Naive B cell (primary cell): ENCODE measurements around the gene C11orf65. TPM values are rescaled to one million over a fixed set of nuclear protein-coding genes. Genes with fewer than 3 reads are reported as not detected.
"Not testable (repeated sequence)": the region's sequence is repeated elsewhere in the genome, so short reads cannot be mapped to it uniquely, and the experiment has no call there.

Experiments used
- ATAC-seq, 2 donors: fragments of 150-1000 bp; cut with Tn5 transposase; 2 replicates each; pipeline ENCODE4 v1.10.0; 2021; ENCODE audit warnings: low read depth in 2 of 2, mild to moderate bottlenecking in 2 of 2, moderate library complexity in 2 of 2
- DNase-seq: peaks from one replicate; pipeline ENCODE4 v3.0.0; 2022
- H3K27ac Mint-ChIP-seq, 6 donors: one replicate each; pipeline ENCODE4 v1.8.0; 2020 to 2022; ENCODE audit warnings: mild to moderate bottlenecking in 6 of 6, mixed read lengths in 6 of 6, moderate library complexity in 5 of 6, inconsistent platforms in 2 of 6
- H3K27me3 Mint-ChIP-seq, 3 donors: one replicate each; pipeline ENCODE4 v1.8.0; 2021 to 2022; ENCODE audit warnings: mixed read lengths in 3 of 3, mild to moderate bottlenecking in 1 of 3
- H3K36me3 Mint-ChIP-seq, 2 donors: one replicate each; pipeline ENCODE4 v1.8.0; 2020 to 2022; ENCODE audit warnings: mixed read lengths in 2 of 2, inconsistent platforms in 1 of 2, mild to moderate bottlenecking in 1 of 2
- H3K4me1 Mint-ChIP-seq, 3 donors: one replicate each; pipeline ENCODE4 v1.8.0; 2020 to 2022; ENCODE audit warnings: mixed read lengths in 3 of 3, inconsistent platforms in 1 of 3, mild to moderate bottlenecking in 1 of 3, moderate library complexity in 1 of 3
- H3K4me3 Mint-ChIP-seq, 8 donors: one replicate each; pipeline ENCODE4 v1.8.0; 2020 to 2022; ENCODE audit warnings: mild to moderate bottlenecking in 8 of 8, mixed read lengths in 8 of 8, moderate library complexity in 8 of 8, inconsistent platforms in 2 of 8
- H3K9me3 Mint-ChIP-seq, 7 donors: one replicate each; pipeline ENCODE4 v1.8.0; 2020 to 2022; ENCODE audit warnings: mixed read lengths in 7 of 7, mild to moderate bottlenecking in 5 of 7, inconsistent platforms in 2 of 7, moderate library complexity in 1 of 7
- polyA plus RNA-seq, 6 donors: library from polyadenylated mRNA; unstranded; fragments of 300-500 nt; fragmentation: Illumina TruSeq; gene quantifications; one replicate each; pipeline ENCODE4 v1.2.3, GENCODE V29; 2021; ENCODE audit warnings: low read depth in 6 of 6

Gene C11orf65
- polyA plus RNA-seq, 6 donors from 2014 or later, result 0.48 to 2.4 (median 1.8) TPM; not detected in 1

DNA sequence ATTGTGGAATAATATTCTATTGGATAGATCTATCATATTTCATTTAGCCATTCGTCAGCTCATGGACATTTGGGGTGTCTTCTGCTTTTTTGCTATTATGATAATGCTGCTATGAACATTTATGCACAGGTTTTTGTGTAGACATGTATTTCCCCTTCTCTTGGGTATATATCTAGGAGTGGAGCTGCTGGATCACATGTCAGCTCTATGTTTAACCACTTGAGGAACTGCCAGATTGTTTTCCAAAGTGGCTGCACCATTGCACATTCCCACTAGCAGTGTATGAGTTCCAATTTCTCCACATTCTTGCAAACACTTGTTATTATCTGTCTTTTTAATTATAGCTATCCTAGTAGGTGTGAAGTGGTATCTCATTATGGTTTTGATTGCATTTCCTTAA is 75.0 kb downstream of the C11orf65 start:
- Mint-ChIP-seq H3K27me3 (no peaks in the 10 kb centered on the region), H3K4me1 (no peaks in the 10 kb centered on the region), H3K36me3 (peaks cover 0 to 9% of the 10 kb centered on the region in 2 donors), H3K9me3 (no peaks in the 10 kb centered on the region), H3K27ac (no peak overlapping the region), H3K4me3 (no peak overlapping the region)
- ATAC-seq (no peak), DNase-seq (no peak)

DNA sequence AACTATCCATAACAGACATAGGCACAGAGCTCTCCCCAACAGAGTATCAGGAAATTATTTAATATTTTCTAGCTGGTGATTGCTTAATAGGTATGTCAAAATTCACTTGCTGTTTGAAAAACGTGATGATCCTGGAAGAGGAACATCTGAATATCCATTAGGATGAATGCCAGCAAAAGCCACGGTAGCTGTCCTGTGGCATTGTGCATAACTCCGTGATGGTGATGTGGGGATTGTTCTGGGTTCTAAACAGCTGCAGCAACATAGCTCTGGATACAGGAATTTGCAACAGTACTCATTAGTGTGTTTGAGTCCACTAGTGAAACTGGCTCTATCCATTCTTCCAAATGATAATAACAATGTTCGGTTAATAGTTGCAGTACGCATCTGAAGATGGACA is 78.8 kb downstream of the C11orf65 start:
- H3K4me1 Mint-ChIP-seq, result no peaks in the 10 kb centered on the region
- H3K36me3 Mint-ChIP-seq, result peaks cover 0 to 9% of the 10 kb centered on the region in 2 donors
- ATAC-seq (no peak), DNase-seq (no peak)
- no peak overlapping the region for H3K27ac Mint-ChIP-seq
- H3K4me3 Mint-ChIP-seq, result no peak overlapping the region
- H3K9me3 Mint-ChIP-seq, result no peaks in the 10 kb centered on the region
- no peaks in the 10 kb centered on the region for H3K27me3 Mint-ChIP-seq

DNA sequence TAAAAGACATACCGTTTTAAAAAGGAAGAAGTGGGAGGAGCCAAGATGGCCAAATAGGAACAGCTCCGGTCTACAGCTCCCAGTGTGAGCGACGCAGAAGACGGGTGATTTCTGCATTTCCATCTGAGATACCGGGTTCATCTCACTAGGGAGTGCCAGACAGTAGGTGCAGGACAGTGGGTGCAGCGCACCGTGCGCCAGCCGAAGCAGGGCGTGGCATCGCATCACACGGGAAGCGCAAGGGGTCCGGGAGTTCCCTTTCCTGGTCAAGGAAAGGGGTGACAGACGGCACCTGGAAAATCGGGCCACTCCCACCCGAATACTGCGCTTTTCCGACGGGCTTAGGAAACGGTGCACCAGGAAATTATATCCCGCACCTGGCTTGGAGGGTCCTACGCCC is 93.8 kb downstream of the C11orf65 start:
- not testable (repeated sequence) for H3K27me3 Mint-ChIP-seq
- H3K9me3 Mint-ChIP-seq, result peaks cover 0 to 12% (median 5%) of the 10 kb centered on the region in 7 donors

DNA sequence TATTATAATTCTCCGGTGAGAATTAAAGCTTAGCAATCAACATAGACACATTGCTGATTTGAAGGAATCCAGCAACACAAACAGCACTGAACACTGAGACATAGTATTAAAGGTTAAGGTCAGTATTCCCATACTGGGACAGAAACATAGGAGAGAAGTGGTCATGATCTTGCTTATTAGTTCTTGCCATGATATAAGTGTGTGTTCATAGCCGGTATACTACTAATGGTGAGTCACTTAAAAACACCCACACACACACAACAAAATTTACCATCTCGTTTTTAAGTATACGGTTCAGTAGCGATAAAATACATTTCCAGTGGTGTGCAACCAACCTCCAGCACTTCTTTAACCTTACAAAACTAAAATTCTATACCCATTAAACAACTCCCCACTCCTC is 96.3 kb downstream of the C11orf65 start:
- DNase-seq (no peak), ATAC-seq (no peak)
- H3K27me3 Mint-ChIP-seq, result no peaks in the 10 kb centered on the region
- peaks cover 18 to 24% of the 10 kb centered on the region in 2 donors for H3K36me3 Mint-ChIP-seq
- peak overlapping the region in 1 of 6 donors; percentile 2 for H3K27ac Mint-ChIP-seq
- H3K4me3 Mint-ChIP-seq, result no peak overlapping the region
- peaks cover 0 to 10% (median 5%) of the 10 kb centered on the region in 7 donors for H3K9me3 Mint-ChIP-seq
- H3K4me1 Mint-ChIP-seq, result no peaks in the 10 kb centered on the region

More for the DNA sequence above, 93.8 kb downstream of the C11orf65 start:
- not testable (repeated sequence) for H3K4me3 Mint-ChIP-seq, ATAC-seq, H3K4me1 Mint-ChIP-seq, DNase-seq, H3K27ac Mint-ChIP-seq
- peaks cover 11 to 12% of the 10 kb centered on the region in 2 donors for H3K36me3 Mint-ChIP-seq

DNA sequence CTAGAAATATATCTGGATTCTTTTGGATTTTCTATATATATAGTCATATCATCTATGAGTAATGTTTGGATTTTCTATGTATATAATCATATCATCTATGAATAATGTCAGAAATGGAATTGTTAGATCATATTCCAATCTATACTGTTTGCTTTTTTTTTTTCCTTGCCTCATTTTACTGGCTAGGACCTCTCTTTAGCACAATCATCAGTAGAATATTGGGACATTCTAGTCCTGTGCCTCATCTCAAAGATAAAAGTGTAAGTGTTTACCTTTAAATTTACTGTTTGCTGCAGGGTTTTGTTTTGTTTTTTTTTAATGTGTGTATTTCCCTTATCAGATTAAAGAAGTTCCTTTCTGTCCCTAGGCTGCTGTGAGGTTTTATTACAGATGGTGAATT is 97.0 kb downstream of the C11orf65 start:
- no peak overlapping the region for H3K4me3 Mint-ChIP-seq
- H3K27me3 Mint-ChIP-seq, result no peaks in the 10 kb centered on the region
- peaks cover 0 to 10% (median 5%) of the 10 kb centered on the region in 7 donors for H3K9me3 Mint-ChIP-seq
- peak overlapping the region in 3 of 6 donors; percentile 14 to 67 (median 15) for H3K27ac Mint-ChIP-seq
- H3K4me1 Mint-ChIP-seq, result no peaks in the 10 kb centered on the region
- peaks cover 21 to 28% of the 10 kb centered on the region in 2 donors for H3K36me3 Mint-ChIP-seq
- DNase-seq (no peak), ATAC-seq (no peak)

DNA sequence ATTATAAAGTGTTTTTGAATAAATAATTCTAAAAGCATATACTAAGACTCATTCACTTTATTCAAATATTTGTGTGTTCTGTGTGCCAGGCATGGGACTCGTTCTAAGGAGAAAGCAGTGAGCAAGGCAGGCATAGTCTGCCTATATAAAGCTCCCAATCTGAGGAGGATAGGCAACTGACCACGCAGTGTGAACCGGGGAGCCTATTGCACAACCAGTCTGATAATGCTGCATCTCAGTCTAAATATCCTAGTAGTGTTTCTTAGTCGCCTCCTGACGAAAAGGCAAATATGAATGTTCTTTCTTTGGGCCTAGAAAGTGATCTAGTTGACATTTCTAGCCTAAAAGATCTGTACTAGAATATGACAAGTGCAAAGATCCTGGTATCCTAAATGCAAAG is 98.3 kb downstream of the C11orf65 start:
- no peaks in the 10 kb centered on the region for H3K4me1 Mint-ChIP-seq
- H3K36me3 Mint-ChIP-seq, result peaks cover 27 to 40% of the 10 kb centered on the region in 2 donors
- H3K27me3 Mint-ChIP-seq, result no peaks in the 10 kb centered on the region
- DNase-seq (no peak), ATAC-seq (no peak)
- peak overlapping the region in 1 of 6 donors; percentile 36 for H3K27ac Mint-ChIP-seq
- no peak overlapping the region for H3K4me3 Mint-ChIP-seq
- peaks cover 0 to 7% (median 5%) of the 10 kb centered on the region in 7 donors for H3K9me3 Mint-ChIP-seq

DNA sequence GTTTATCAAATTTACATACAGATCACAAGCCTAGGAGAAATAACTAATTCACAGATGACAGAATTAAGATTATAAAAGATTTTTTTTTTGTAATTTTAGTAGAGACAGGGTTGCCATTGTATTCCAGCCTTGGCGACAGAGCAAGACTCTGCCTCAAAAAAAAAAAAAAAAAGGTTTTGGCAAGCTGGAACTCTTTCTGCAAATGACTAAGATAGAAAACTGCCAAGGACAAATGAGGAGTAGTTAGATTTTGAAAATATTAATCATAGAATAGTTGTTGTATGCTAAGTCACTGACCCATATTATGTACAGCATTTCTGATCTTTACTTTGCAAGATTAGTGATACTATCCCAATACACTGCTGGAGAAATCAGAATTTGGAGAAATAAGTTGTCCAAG is 99.2 kb downstream of the C11orf65 start:
- H3K27ac Mint-ChIP-seq, result peak overlapping the region in 1 of 6 donors; percentile 13
- H3K9me3 Mint-ChIP-seq, result peaks cover 0 to 3% (median 2%) of the 10 kb centered on the region in 7 donors
- peaks cover 32 to 44% of the 10 kb centered on the region in 2 donors for H3K36me3 Mint-ChIP-seq
- ATAC-seq, result no peak
- DNase-seq, result no peak
- no peaks in the 10 kb centered on the region for H3K27me3 Mint-ChIP-seq
- H3K4me3 Mint-ChIP-seq, result no peak overlapping the region
- no peaks in the 10 kb centered on the region for H3K4me1 Mint-ChIP-seq

DNA sequence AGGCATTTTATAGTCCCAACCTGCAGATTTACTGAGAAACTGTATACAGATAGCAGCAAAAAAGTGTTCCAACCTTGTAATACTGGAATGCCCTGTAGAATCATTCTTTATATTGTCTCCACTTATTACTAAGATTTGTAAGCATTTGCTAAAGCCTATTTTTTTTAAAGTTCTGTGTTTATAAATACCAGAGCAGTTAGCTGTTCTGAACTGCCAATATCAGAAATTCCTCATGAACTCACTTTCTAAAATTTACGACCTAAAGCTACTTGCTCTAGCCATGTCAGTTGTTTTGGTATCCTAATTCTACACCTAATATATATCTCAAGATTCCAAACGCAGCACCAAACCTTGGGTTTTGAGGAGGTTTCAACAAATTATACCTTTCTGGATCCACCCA is 103.2 kb downstream of the C11orf65 start:
- Mint-ChIP-seq H3K4me3 (no peak overlapping the region), H3K9me3 (peaks cover 0 to 4% (median 0%) of the 10 kb centered on the region in 7 donors), H3K36me3 (peaks cover 27 to 34% of the 10 kb centered on the region in 2 donors), H3K4me1 (no peaks in the 10 kb centered on the region), H3K27me3 (no peaks in the 10 kb centered on the region), H3K27ac (peak overlapping the region in 1 of 6 donors; percentile 38)
- ATAC-seq (no peak), DNase-seq (no peak)

DNA sequence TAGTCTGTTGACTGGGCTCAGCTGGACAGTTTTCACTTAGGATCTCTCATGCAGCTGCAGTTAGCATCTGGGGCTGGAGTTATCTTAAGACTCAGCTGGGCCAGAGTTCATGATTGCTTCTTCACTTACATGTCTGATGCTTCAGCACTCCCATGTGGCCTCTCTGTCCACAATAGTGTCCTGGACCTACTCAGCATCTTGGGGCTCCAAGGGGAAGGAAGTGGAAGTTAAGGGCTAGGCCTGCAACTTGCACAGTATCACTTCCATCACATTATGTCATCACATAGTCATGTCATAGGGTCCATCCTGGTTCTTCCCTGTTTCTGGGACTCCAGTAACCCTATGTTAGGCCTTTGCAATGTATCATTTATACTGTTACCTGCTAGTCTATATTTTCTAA is 115.9 kb downstream of the C11orf65 start:
- Mint-ChIP-seq H3K9me3 (peaks cover 0 to 1% (median 0%) of the 10 kb centered on the region in 7 donors), H3K36me3 (peaks cover 52 to 63% of the 10 kb centered on the region in 2 donors), H3K27ac (peak overlapping the region in 1 of 6 donors; percentile 83), H3K4me3 (no peak overlapping the region), H3K4me1 (peaks cover 0 to 4% (median 0%) of the 10 kb centered on the region in 3 donors), H3K27me3 (no peaks in the 10 kb centered on the region)
- DNase-seq (no peak), ATAC-seq (no peak)

DNA sequence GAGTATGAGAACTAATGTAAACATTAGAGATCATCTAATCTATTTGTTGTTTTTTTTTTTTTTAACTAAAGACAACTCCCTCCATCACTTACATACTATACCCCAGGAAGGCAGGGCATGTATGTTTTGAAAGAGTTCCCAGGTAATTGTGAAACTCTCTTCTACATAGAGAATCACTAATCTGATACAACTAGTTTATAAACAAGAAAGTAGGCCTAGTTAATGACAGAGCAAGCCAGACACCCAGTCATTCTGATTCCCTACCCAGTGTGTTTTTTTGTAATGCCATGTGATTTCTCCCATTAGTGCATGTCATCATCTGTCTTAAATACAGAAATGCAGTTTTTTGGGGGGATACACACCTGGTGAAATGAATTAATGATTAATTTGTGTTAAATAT is 120.9 kb downstream of the C11orf65 start:
- peak overlapping the region in 2 of 6 donors; percentile 16 to 81 for H3K27ac Mint-ChIP-seq
- H3K4me1 Mint-ChIP-seq, result peaks cover 6 to 13% (median 6%) of the 10 kb centered on the region in 3 donors
- no peaks in the 10 kb centered on the region for H3K9me3 Mint-ChIP-seq
- no peaks in the 10 kb centered on the region for H3K27me3 Mint-ChIP-seq
- H3K36me3 Mint-ChIP-seq, result peaks cover 36 to 46% of the 10 kb centered on the region in 2 donors
- no peak overlapping the region for H3K4me3 Mint-ChIP-seq
- ATAC-seq (no peak), DNase-seq (no peak)

DNA sequence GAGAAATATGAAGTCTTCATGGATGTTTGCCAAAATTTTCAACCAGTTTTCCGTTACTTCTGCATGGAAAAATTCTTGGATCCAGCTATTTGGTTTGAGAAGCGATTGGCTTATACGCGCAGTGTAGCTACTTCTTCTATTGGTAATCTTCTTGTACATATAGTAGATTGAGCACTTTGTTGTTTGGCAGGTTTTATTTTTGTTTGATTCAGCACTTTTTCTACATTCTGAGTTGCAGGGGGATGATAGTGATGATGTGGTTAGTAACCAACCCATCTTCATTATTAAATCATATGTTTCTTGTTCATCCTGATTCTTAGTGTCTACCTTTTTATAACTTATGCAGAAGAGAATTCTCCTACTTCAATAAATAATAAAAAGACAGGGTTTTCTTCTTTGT is 121.6 kb downstream of the C11orf65 start:
- no peaks in the 10 kb centered on the region for H3K9me3 Mint-ChIP-seq
- no peak for ATAC-seq
- peaks cover 6 to 13% (median 6%) of the 10 kb centered on the region in 3 donors for H3K4me1 Mint-ChIP-seq
- H3K27ac Mint-ChIP-seq, result peak overlapping the region in 1 of 6 donors; percentile 30
- H3K27me3 Mint-ChIP-seq, result no peaks in the 10 kb centered on the region
- DNase-seq, result no peak
- peaks cover 36 to 46% of the 10 kb centered on the region in 2 donors for H3K36me3 Mint-ChIP-seq
- no peak overlapping the region for H3K4me3 Mint-ChIP-seq

DNA sequence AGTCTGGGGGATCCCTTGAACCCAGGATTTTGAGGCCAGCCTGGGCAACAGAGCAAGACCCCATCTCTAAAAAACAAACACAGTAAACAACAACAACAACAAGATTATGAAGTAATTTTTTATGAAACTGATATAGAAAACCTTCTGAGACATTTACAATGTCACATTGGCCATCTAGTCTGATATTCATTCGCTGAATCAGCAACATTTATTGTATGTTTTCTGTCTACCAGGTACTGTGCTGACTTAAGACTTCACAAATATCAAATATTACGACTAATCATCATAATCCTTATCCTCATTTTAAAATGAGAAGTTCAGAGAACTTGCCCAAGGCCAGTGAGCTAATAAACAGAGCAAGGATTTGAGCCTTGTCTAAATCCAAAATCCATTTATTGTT is 123.6 kb downstream of the C11orf65 start:
- Mint-ChIP-seq H3K4me3 (no peak overlapping the region), H3K4me1 (peaks cover 6 to 8% (median 6%) of the 10 kb centered on the region in 3 donors), H3K36me3 (peaks cover 18 to 25% of the 10 kb centered on the region in 2 donors), H3K27me3 (no peaks in the 10 kb centered on the region), H3K9me3 (no peaks in the 10 kb centered on the region), H3K27ac (peak overlapping the region in 1 of 6 donors; percentile 1)
- DNase-seq (no peak), ATAC-seq (no peak)

DNA sequence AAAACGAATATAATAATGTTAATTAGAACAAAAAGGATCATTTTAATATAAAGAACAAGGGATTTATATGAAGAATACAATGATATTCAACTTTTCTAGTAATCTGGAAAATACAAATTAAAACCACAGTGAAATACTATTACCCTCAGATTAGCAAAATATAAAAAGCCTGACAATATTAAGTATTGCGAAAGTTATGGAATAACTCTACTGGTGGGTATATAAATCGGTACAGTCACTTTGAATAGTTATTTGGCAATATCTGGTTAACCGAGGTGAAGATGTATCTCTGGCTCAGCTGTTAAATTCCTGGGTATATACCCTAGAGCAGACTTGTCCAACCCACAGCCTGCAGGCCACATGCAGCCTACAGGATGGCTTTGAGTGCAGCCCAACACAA is 125.7 kb downstream of the C11orf65 start:
- Mint-ChIP-seq H3K27ac (peak overlapping the region in 2 of 6 donors; percentile 45 to 56), H3K9me3 (no peaks in the 10 kb centered on the region), H3K36me3 (peaks cover 10 to 15% of the 10 kb centered on the region in 2 donors), H3K4me1 (peaks cover 6 to 8% (median 6%) of the 10 kb centered on the region in 3 donors), H3K27me3 (no peaks in the 10 kb centered on the region), H3K4me3 (no peak overlapping the region)
- ATAC-seq, result no peak
- no peak for DNase-seq

DNA sequence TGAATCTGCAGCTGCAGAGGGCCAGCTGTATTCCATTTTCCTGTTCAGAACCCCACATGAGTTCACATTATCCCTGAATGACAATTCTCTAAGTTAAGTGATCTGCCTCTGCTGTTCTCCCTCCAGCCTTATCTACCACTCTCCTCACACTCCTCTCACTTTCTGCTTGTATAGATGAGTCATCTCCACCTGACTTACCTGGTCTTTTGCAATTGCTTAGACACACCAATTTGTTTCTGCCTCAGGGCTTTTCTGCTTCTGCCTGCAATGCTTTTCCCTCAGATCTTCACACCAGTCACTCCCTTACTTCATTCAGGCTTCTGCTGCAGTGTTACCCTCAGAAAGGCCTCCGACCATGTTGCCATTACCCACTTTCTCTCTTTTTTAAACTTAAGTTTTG is 126.4 kb downstream of the C11orf65 start:
- H3K4me3 Mint-ChIP-seq, result no peak overlapping the region
- peak overlapping the region in 1 of 6 donors; percentile 79 for H3K27ac Mint-ChIP-seq
- no peak for ATAC-seq
- no peaks in the 10 kb centered on the region for H3K27me3 Mint-ChIP-seq
- DNase-seq, result no peak
- peaks cover 6 to 8% (median 6%) of the 10 kb centered on the region in 3 donors for H3K4me1 Mint-ChIP-seq
- H3K9me3 Mint-ChIP-seq, result no peaks in the 10 kb centered on the region
- peaks cover 4 to 19% of the 10 kb centered on the region in 2 donors for H3K36me3 Mint-ChIP-seq
